Calu3 (cell line): ENCODE data around the gene IGFBP1. TPM values are rescaled to one million over a fixed set of nuclear protein-coding genes. Genes with fewer than 3 reads are reported as not detected.

Experiments
- BruUV-seq: library from RNA; stranded (reverse); fragments of 400-500 nt; replicated peaks from 2 replicates; lab custom pipeline; 2021; lab: Mats Ljungman, UMichigan
- CTCF ChIA-PET: fragments of 300-600 bp; sonication (Branson Sonifier 250); formaldehyde crosslinking; loops from one replicate; lab custom pipeline; 2022; ENCODE audit warnings: antibody characterized with exemption; lab: Charles Lee
- DNase-seq: peaks from one replicate; pipeline ENCODE4 v3.0.0; 2022
- H3K27ac Mint-ChIP-seq: one replicate; pipeline ENCODE4 v1.8.0; 2022; ENCODE audit warnings: mixed read lengths; ENCODE audit not compliant: unreplicated experiment
- H3K27me3 Mint-ChIP-seq: one replicate; pipeline ENCODE4 v1.8.0; 2022; ENCODE audit warnings: mixed read lengths; ENCODE audit not compliant: unreplicated experiment
- H3K36me3 Mint-ChIP-seq: one replicate; pipeline ENCODE4 v1.8.0; 2022; ENCODE audit warnings: mild to moderate bottlenecking, moderate library complexity, mixed read lengths; ENCODE audit not compliant: insufficient read depth, unreplicated experiment
- H3K4me1 Mint-ChIP-seq: one replicate; pipeline ENCODE4 v1.8.0; 2022; ENCODE audit warnings: mild to moderate bottlenecking, low read depth, mixed read lengths; ENCODE audit not compliant: unreplicated experiment
- H3K4me3 Mint-ChIP-seq: one replicate; pipeline ENCODE4 v1.8.0; 2022; ENCODE audit warnings: mild to moderate bottlenecking, low read depth, moderate library complexity, mixed read lengths; ENCODE audit not compliant: unreplicated experiment
- H3K9me3 Mint-ChIP-seq: one replicate; pipeline ENCODE4 v1.8.0; 2022; ENCODE audit warnings: low read depth, mixed read lengths; ENCODE audit not compliant: unreplicated experiment
- CTCF ChIP-seq: fragments of 200-600 bp; IDR thresholded peaks from one replicate; pipeline ENCODE4 v1.8.0; 2022; ENCODE audit warnings: antibody characterized with exemption; ENCODE audit not compliant: unreplicated experiment
- intact Hi-C: fragments of 100-400 bp; cut with micrococcal nuclease; formaldehyde crosslinking; loops from one replicate; pipeline ENCODE4 v1.10.0; 2022; ENCODE audit not compliant: unreplicated experiment
- total RNA-seq: library from RNA; stranded (reverse); gene quantifications from 2 replicates; pipeline ENCODE4 v1.2.3, GENCODE V29; 2022

Gene IGFBP1
- total RNA-seq, 1 experiment from 2014 or later: 6.1 TPM

- no peaks in the 10 kb centered on the region for H3K9me3 Mint-ChIP-seq
- no peak for DNase-seq
- H3K27me3 Mint-ChIP-seq: no peaks in the 10 kb centered on the region
- CTCF ChIA-PET: interaction anchor here (1.3 to 1.5 kb wide), 2 partner anchors 8 to 22 kb away, joined by 3 to 4 read pairs; no protein-coding TSS in a partner anchor
- H3K4me3 Mint-ChIP-seq: no peak overlapping the region
- intact Hi-C loops: no loop called here
- peaks cover 5% of the 10 kb centered on the region for H3K36me3 Mint-ChIP-seq
- TF ChIP-seq CTCF: no peak
- peaks cover 9% of the 10 kb centered on the region for H3K4me1 Mint-ChIP-seq
- BruUV-seq: no TSS peak
- no peak overlapping the region for H3K27ac Mint-ChIP-seq
Measured at GRCh38 chr7:45893996-45894664, 5.8 kb downstream of the IGFBP1 start.

GRCh38 chr7:45894665-45895062 lies 6.4 kb downstream of the IGFBP1 start:
- no peak for TF ChIP-seq CTCF

GRCh38 chr7:45897042-45897690 lies 8.9 kb downstream of the IGFBP1 start:
- TF ChIP-seq CTCF: no peak
- Mint-ChIP-seq H3K4me1 (peaks cover 2% of the 10 kb centered on the region), H3K27me3 (no peaks in the 10 kb centered on the region), H3K36me3 (no peaks in the 10 kb centered on the region), H3K9me3 (no peaks in the 10 kb centered on the region), H3K4me3 (no peak overlapping the region), H3K27ac (no peak overlapping the region)
- DNase-seq: peak; percentile 49
- BruUV-seq: no TSS peak
- CTCF ChIA-PET: no interaction called here
- intact Hi-C loops: no loop called here

More at GRCh38 chr7:45894665-45895062, 6.4 kb downstream of the IGFBP1 start:
- Mint-ChIP-seq H3K4me1 (peaks cover 9% of the 10 kb centered on the region), H3K4me3 (no peak overlapping the region), H3K9me3 (no peaks in the 10 kb centered on the region), H3K27me3 (no peaks in the 10 kb centered on the region), H3K27ac (no peak overlapping the region), H3K36me3 (peaks cover 5% of the 10 kb centered on the region)
- BruUV-seq: no TSS peak
- intact Hi-C loops: no loop called here
- no peak for DNase-seq
- CTCF ChIA-PET: interaction anchor here (1.5 kb wide), 1 partner anchor 23 kb away, joined by 4 read pairs; no protein-coding TSS in a partner anchor

- Mint-ChIP-seq H3K27ac (no peak overlapping the region), H3K27me3 (no peaks in the 10 kb centered on the region), H3K4me1 (peaks cover 6% of the 10 kb centered on the region), H3K4me3 (no peak overlapping the region), H3K36me3 (no peaks in the 10 kb centered on the region), H3K9me3 (no peaks in the 10 kb centered on the region)
- CTCF ChIA-PET: interaction anchor here (0.6 kb wide), 1 partner anchor 1550 kb away, joined by 3 read pairs; no protein-coding TSS in a partner anchor
- no TSS peak for BruUV-seq
- TF ChIP-seq CTCF: no peak
- intact Hi-C loops: no loop called here
- no peak for DNase-seq
Measured at GRCh38 chr7:45898222-45898621, 9.9 kb downstream of the IGFBP1 start.
